IMR-90 (cell line): ENCODE results near the gene ZNFX1. TPM values are rescaled to one million over a fixed set of nuclear protein-coding genes. Genes with fewer than 3 reads are reported as not detected.

Experiments
- ATAC-seq: fragments of 200-7000 bp; cut with Tn5 transposase; 2 replicates; pipeline ENCODE4 v1.9.1; 2020; ENCODE audit warnings: low read depth, mild to moderate bottlenecking, moderate library complexity
- BruUV-seq: library from RNA; stranded (reverse); fragments of 400-500 nt; replicated peaks from 2 replicates; lab custom pipeline; 2021; lab: Mats Ljungman, UMichigan
- CTCF ChIA-PET: fragments of 300-600 bp; formaldehyde crosslinking; extraction: SDS; loops from one replicate; lab custom pipeline; 2021; ENCODE audit warnings: antibody characterized with exemption; lab: Yijun Ruan, JAX
- POLR2A ChIA-PET: fragments of 300-600 bp; sonication (Branson Sonifier 250); formaldehyde crosslinking; loops from one replicate; lab custom pipeline; 2022; ENCODE audit warnings: antibody characterized with exemption; ENCODE audit not compliant: unreplicated experiment; lab: Charles Lee
- DNase-seq: peaks from one replicate; pipeline ENCODE4 v3.0.0; 2013
- H2AFZ ChIP-seq: replicated peaks from 2 replicates; pipeline ENCODE3; 2013; ENCODE audit warnings: low read length, mild to moderate bottlenecking; ENCODE audit not compliant: poor library complexity
- H2AK5ac ChIP-seq: 2 replicates; pipeline ENCODE4 v1.6.1; 2013; ENCODE audit warnings: low read depth, low read length, inconsistent platforms
- H2AK9ac ChIP-seq: replicated peaks from 2 replicates; pipeline ENCODE3; 2013; ENCODE audit warnings: mild to moderate bottlenecking, low read depth, low read length, moderate library complexity; ENCODE audit not compliant: poor library complexity
- H2BK120ac ChIP-seq: 2 replicates; pipeline ENCODE4 v1.6.1; 2013; ENCODE audit warnings: low read depth, low read length, inconsistent platforms
- H2BK15ac ChIP-seq: 3 replicates; pipeline ENCODE4 v1.6.1; 2013; ENCODE audit warnings: low read depth, low read length, inconsistent platforms
- H2BK20ac ChIP-seq: 2 replicates; pipeline ENCODE4 v1.6.1; 2013; ENCODE audit warnings: low read depth, mild to moderate bottlenecking, inconsistent platforms, low read length, moderate library complexity
- H2BK5ac ChIP-seq: 2 replicates; pipeline ENCODE4 v1.6.1; 2013; ENCODE audit warnings: mild to moderate bottlenecking, low read depth, low read length, inconsistent platforms; ENCODE audit not compliant: poor library complexity, severe bottlenecking
- H3K14ac ChIP-seq: replicated peaks from 2 replicates; pipeline ENCODE4 v1.6.1; 2013; ENCODE audit warnings: low read depth, low read length, inconsistent platforms
- H3K18ac ChIP-seq: 2 replicates; pipeline ENCODE4 v1.6.1; 2013; ENCODE audit warnings: low read depth, low read length, control low read depth
- H3K23ac ChIP-seq: 2 replicates; pipeline ENCODE4 v1.6.1; 2013; ENCODE audit warnings: low read depth, low read length, inconsistent platforms
- H3K27ac ChIP-seq: 2 replicates; pipeline ENCODE4 v1.5.1; 2013; ENCODE audit warnings: mild to moderate bottlenecking, control low read depth, low read length; ENCODE audit not compliant: insufficient read depth
- H3K27me3 ChIP-seq: 2 replicates; pipeline ENCODE4 v1.6.1; 2013; ENCODE audit warnings: low read length; ENCODE audit not compliant: control insufficient read depth, insufficient read depth
- H3K36me3 ChIP-seq: 2 replicates; pipeline ENCODE4 v1.6.1; 2013; ENCODE audit warnings: low read length, mixed read lengths; ENCODE audit not compliant: control insufficient read depth, insufficient read depth
- H3K4ac ChIP-seq: 2 replicates; pipeline ENCODE4 v1.6.1; 2013; ENCODE audit warnings: low read depth, low read length, inconsistent platforms
- H3K4me1 ChIP-seq: 2 replicates; pipeline ENCODE4 v1.6.1; 2013; ENCODE audit warnings: low read length, mixed read lengths; ENCODE audit not compliant: control insufficient read depth, insufficient read depth
- H3K4me2 ChIP-seq: 2 replicates; pipeline ENCODE4 v1.6.1; 2013; ENCODE audit warnings: low read depth, mild to moderate bottlenecking, control low read depth, low read length, moderate library complexity
- H3K4me3 ChIP-seq: 2 replicates; pipeline ENCODE4 v1.5.1; 2013; ENCODE audit warnings: low read depth, mild to moderate bottlenecking, control low read depth, low read length, moderate library complexity; ENCODE audit not compliant: insufficient read depth
- H3K56ac ChIP-seq: 2 replicates; pipeline ENCODE4 v1.6.1; 2013; ENCODE audit warnings: low read length, inconsistent platforms; ENCODE audit not compliant: insufficient read depth; ENCODE audit errors: extremely low read depth
- H3K79me1 ChIP-seq, 2 experiments: 2 replicates each; pipeline ENCODE4 v1.6.1; 2013; ENCODE audit warnings: low read length in 2 of 2, inconsistent platforms in 1 of 2, low read depth in 1 of 2
- H3K9ac ChIP-seq: 2 replicates; pipeline ENCODE4 v1.6.1; 2013; ENCODE audit warnings: low read depth, low read length, control low read depth
- H3K9me1 ChIP-seq: 2 replicates; pipeline ENCODE4 v1.6.1; 2013; ENCODE audit warnings: low read length, inconsistent platforms; ENCODE audit not compliant: insufficient read depth
- H3K9me3 ChIP-seq: 2 replicates; pipeline ENCODE4 v1.6.1; 2013; ENCODE audit warnings: low read length; ENCODE audit not compliant: control insufficient read depth, insufficient read depth
- H4K20me1 ChIP-seq: 2 replicates; pipeline ENCODE4 v1.6.1; 2013; ENCODE audit warnings: low read length, inconsistent platforms; ENCODE audit not compliant: insufficient read depth
- H4K5ac ChIP-seq: 2 replicates; pipeline ENCODE4 v1.6.1; 2013; ENCODE audit warnings: mild to moderate bottlenecking, low read depth, low read length, control low read depth
- H4K8ac ChIP-seq, 2 experiments: 2 replicates each; pipeline ENCODE4 v1.6.1; 2013; ENCODE audit warnings: low read depth in 2 of 2, low read length in 2 of 2, control low read depth in 1 of 2, inconsistent platforms in 1 of 2
- H4K91ac ChIP-seq: 2 replicates; pipeline ENCODE4 v1.6.1; 2013; ENCODE audit warnings: low read depth, low read length, inconsistent platforms; ENCODE audit not compliant: insufficient read depth
- BHLHE40 ChIP-seq: fragments of 150-350 bp; IDR thresholded peaks from 2 replicates; pipeline ENCODE4 v1.6.1; 2016; ENCODE audit warnings: mild to moderate bottlenecking, low read depth, low read length
- CEBPB ChIP-seq: IDR thresholded peaks from 2 replicates; pipeline ENCODE4 v1.6.1; 2012; ENCODE audit warnings: low read depth, low read length, improper control_type of control experiment
- CHD1 ChIP-seq: IDR thresholded peaks from 2 replicates; pipeline ENCODE4 v1.6.1; 2012; ENCODE audit warnings: low read depth, low read length, improper control_type of control experiment
- ELK1 ChIP-seq: fragments of 150-350 bp; IDR thresholded peaks from 2 replicates; pipeline ENCODE4 v1.6.1; 2016; ENCODE audit warnings: low read depth, mild to moderate bottlenecking, low read length, moderate library complexity, borderline replicate concordance
- FOS ChIP-seq: fragments of 150-350 bp; IDR thresholded peaks from 2 replicates; pipeline ENCODE4 v1.6.1; 2016; ENCODE audit warnings: low read depth, low read length
- MAFK ChIP-seq: IDR thresholded peaks from 2 replicates; pipeline ENCODE4 v1.6.1; 2012; ENCODE audit warnings: low read depth, low read length, improper control_type of control experiment
- MAZ ChIP-seq: IDR thresholded peaks from 2 replicates; pipeline ENCODE4 v1.6.1; 2012; ENCODE audit warnings: low read depth, mild to moderate bottlenecking, low read length, improper control_type of control experiment, moderate library complexity, borderline replicate concordance
- MXI1 ChIP-seq: IDR thresholded peaks from 2 replicates; pipeline ENCODE4 v1.6.1; 2012; ENCODE audit warnings: low read depth, mild to moderate bottlenecking, low read length, moderate library complexity, borderline replicate concordance
- NFE2L2 ChIP-seq: fragments of 150-350 bp; IDR thresholded peaks from 2 replicates; pipeline ENCODE4 v1.6.1; 2016; ENCODE audit warnings: low read depth, mild to moderate bottlenecking, low read length
- POLR2A ChIP-seq: IDR thresholded peaks from 2 replicates; pipeline ENCODE4 v1.6.1; 2012; ENCODE audit warnings: mild to moderate bottlenecking, low read depth, low read length
- RAD21 ChIP-seq: IDR thresholded peaks from 2 replicates; pipeline ENCODE4 v1.6.1; 2012; ENCODE audit warnings: low read length, improper control_type of control experiment
- RCOR1 ChIP-seq: IDR thresholded peaks from 2 replicates; pipeline ENCODE4 v1.6.1; 2012; ENCODE audit warnings: mild to moderate bottlenecking, low read length, improper control_type of control experiment; ENCODE audit not compliant: insufficient replicate concordance
- RFX5 ChIP-seq: IDR thresholded peaks from 2 replicates; pipeline ENCODE4 v1.8.0; 2012; ENCODE audit warnings: low read depth, mild to moderate bottlenecking, low read length, moderate library complexity
- SMC3 ChIP-seq: fragments of 150-350 bp; IDR thresholded peaks from 2 replicates; pipeline ENCODE4 v1.6.1; 2016; ENCODE audit warnings: low read depth, mild to moderate bottlenecking, antibody characterized with exemption, low read length, moderate library complexity
- USF2 ChIP-seq: fragments of 150-350 bp; IDR thresholded peaks from 2 replicates; pipeline ENCODE4 v1.6.1; 2017; ENCODE audit warnings: mild to moderate bottlenecking, antibody characterized with exemption, low read length, low read depth
- WGBS, 2 experiments: methylation state at CpG; one replicate each; pipeline versions ENCODE4 v1.1.5 to v1.1.7; 2013; ENCODE audit warnings: missing lambda C conversion rate in 2 of 2; ENCODE audit not compliant: insufficient read length in 1 of 2; ENCODE audit errors: extremely low coverage in 2 of 2; 5-methylcytosine and 5-hydroxymethylcytosine counted together
- dilution Hi-C: fragments of 300-500 bp; cut with HindIII; formaldehyde crosslinking; loops from one replicate; pipeline ENCODE4 v1.14.3; 2018; ENCODE audit warnings: low sequenced_read_pairs; ENCODE audit not compliant: unreplicated experiment
- in situ Hi-C: fragments of 300-500 bp; cut with MboI; formaldehyde crosslinking; loops from 3 replicates; pipeline ENCODE4 v1.14.3; 2019; ENCODE audit warnings: low sequenced_read_pairs, inconsistent platforms, mixed read lengths
- intact Hi-C: fragments of 100-400 bp; cut with micrococcal nuclease; formaldehyde crosslinking; loops from 2 replicates; pipeline ENCODE4 v1.10.0; 2022
- polyA plus RNA-seq, 3 experiments: library from polyadenylated mRNA; depleted of rRNA; stranded (reverse); fragments of >200 nt; gene quantifications; 2 replicates each; pipeline ENCODE4 v1.2.3, GENCODE V29; 2012; ENCODE audit warnings: low replicate concordance in 1 of 3
- total RNA-seq: library from RNA; depleted of rRNA; stranded (reverse); fragments of >200 nt; gene quantifications from 2 replicates; pipeline ENCODE4 v1.2.3, GENCODE V29; 2012
- TF ChIP-seq, protein P1 (sequence below): conservative IDR thresholded peaks from 2 replicates; pipeline ENCODE4 v1.5.1; 2012; ENCODE audit warnings: mild to moderate bottlenecking, low read depth, low read length, improper control_type of control experiment

ZNFX1 gene
- total and polyA plus RNA-seq, 2 of the 4 experiments (the other 2 are of a cell fraction), result 10.9 to 60.9 TPM

DNA sequence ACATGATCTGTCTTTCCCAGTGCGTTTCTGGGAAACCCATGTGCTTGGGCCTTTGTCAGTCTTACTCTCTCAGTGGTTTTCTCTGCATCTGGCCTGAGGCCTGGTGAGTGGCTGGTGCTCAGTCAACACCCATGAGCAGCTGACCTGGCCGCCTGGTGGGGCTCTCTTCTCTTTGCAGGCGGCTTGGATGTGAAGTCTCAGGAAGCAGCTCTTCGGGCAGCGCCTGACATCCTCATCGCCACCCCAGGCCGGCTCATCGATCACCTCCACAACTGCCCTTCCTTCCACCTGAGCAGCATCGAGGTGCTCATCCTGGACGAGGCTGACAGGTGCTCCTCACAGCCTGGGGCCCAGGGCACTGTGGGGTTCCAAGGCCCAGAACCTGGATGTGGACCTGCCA, 47.8 kb downstream of the ZNFX1 start:
- Histone ChIP-seq H3K14ac (no peak overlapping the region), H3K9me1 (no peaks in the 10 kb centered on the region), H2BK120ac (no peak overlapping the region), H3K23ac (no peak overlapping the region), H3K4me1 (peaks cover 3% of the 10 kb centered on the region; the same call in 1 of the 2 replicates), H4K20me1 (no peaks in the 10 kb centered on the region), H3K4me2 (no peak overlapping the region), H4K91ac (no peak overlapping the region), H3K18ac (no peak overlapping the region), H2AK9ac (no peak overlapping the region), H3K27me3 (no peaks in the 10 kb centered on the region), H3K56ac (no peak overlapping the region), H2BK15ac (no peak overlapping the region), H3K9me3 (no peaks in the 10 kb centered on the region), H3K4me3 (no peak overlapping the region), H2AK5ac (no peak overlapping the region), H3K36me3 (peaks cover 61% of the 10 kb centered on the region), H3K79me1 (peaks cover 0 to 2% of the 10 kb centered on the region in 2 experiments; a peak in 1 of 4 replicates), H2BK5ac (peak overlapping the region; percentile 16), H3K9ac (no peak overlapping the region), H4K5ac (no peak overlapping the region), H3K27ac (no peak overlapping the region), H2BK20ac (no peak overlapping the region), H4K8ac (no peak overlapping the region), H2AFZ (no peak overlapping the region), H3K4ac (no peak overlapping the region)
- DNase-seq (no peak), ATAC-seq (no peak)
- in situ Hi-C loops (no loop called here), dilution Hi-C loops (no loop called here), intact Hi-C loops (no loop called here)
- CTCF ChIA-PET, result no interaction called here
- no peak for TF ChIP-seq MAZ
- TF ChIP-seq BHLHE40, result no peak
- no peak for TF ChIP-seq MXI1
- no peak for TF ChIP-seq SMC3
- TF ChIP-seq NFE2L2, result no peak
- TF ChIP-seq ELK1, result no peak
- TF ChIP-seq RCOR1, result no peak
- TF ChIP-seq MAFK, result no peak
- no peak for TF ChIP-seq CHD1
- TF ChIP-seq CEBPB, result no peak
- TF ChIP-seq USF2, result no peak
- TF ChIP-seq RAD21, result no peak
- no peak for TF ChIP-seq RFX5
- TF ChIP-seq POLR2A, result no peak
- TF ChIP-seq, protein P1, sequence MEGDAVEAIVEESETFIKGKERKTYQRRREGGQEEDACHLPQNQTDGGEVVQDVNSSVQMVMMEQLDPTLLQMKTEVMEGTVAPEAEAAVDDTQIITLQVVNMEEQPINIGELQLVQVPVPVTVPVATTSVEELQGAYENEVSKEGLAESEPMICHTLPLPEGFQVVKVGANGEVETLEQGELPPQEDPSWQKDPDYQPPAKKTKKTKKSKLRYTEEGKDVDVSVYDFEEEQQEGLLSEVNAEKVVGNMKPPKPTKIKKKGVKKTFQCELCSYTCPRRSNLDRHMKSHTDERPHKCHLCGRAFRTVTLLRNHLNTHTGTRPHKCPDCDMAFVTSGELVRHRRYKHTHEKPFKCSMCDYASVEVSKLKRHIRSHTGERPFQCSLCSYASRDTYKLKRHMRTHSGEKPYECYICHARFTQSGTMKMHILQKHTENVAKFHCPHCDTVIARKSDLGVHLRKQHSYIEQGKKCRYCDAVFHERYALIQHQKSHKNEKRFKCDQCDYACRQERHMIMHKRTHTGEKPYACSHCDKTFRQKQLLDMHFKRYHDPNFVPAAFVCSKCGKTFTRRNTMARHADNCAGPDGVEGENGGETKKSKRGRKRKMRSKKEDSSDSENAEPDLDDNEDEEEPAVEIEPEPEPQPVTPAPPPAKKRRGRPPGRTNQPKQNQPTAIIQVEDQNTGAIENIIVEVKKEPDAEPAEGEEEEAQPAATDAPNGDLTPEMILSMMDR, result no peak
- no peak for TF ChIP-seq FOS
- POLR2A ChIA-PET, result no interaction called here
- WGBS, 2 experiments, result no CpG with 5 or more reads among the region's 10 CpGs
- BruUV-seq, result no TSS peak
